Common myeloid progenitor, CD34-positive (primary cell): ENCODE results near the gene CAVIN3.
A peak's percentile ranks its signal among the peaks of the same experiment; 100 is the strongest.

ENCODE experiments used
- CTCF ChIA-PET: fragments of 350-600 bp; sonication (Branson Sonifier 250); formaldehyde crosslinking; loops from one replicate; lab custom pipeline; 2021; ENCODE audit warnings: antibody characterized with exemption; lab: Charles Lee
- POLR2A ChIA-PET: fragments of 350-600 bp; sonication (Branson Sonifier 250); formaldehyde crosslinking; loops from one replicate; lab custom pipeline; 2021; ENCODE audit warnings: antibody characterized with exemption; lab: Charles Lee
- DNase-seq, 3 donors: peaks; one replicate each; pipeline versions ENCODE4 v3.0.0 to v3.0.0-alpha.2; 2013
- H3K27ac ChIP-seq, 2 experiments: 1 replicate in 1 of 2; 2 replicates in 1 of 2; pipeline ENCODE4 v1.7.0; 2013; ENCODE audit warnings: inconsistent platforms in 2 of 2, low read length in 2 of 2, mild to moderate bottlenecking in 2 of 2, low read depth in 1 of 2, moderate library complexity in 1 of 2; ENCODE audit not compliant: severe bottlenecking in 2 of 2, insufficient read depth in 1 of 2, poor library complexity in 1 of 2
- H3K27me3 ChIP-seq, 5 experiments: replicated peaks in 2 of 5; 1 replicate in 3 of 5; 2 replicates in 2 of 5; pipeline versions ENCODE4 v1.6.1 to v1.7.0; 2013; ENCODE audit warnings: low read length in 4 of 5, mild to moderate bottlenecking in 2 of 5, moderate library complexity in 2 of 5, inconsistent platforms in 1 of 5; ENCODE audit not compliant: insufficient read depth in 5 of 5, control insufficient read depth in 4 of 5
- H3K36me3 ChIP-seq, 4 experiments: 1 replicate in 2 of 4; 2 replicates in 2 of 4; pipeline versions ENCODE4 v1.6.1 to v1.7.0; 2013; ENCODE audit warnings: low read length in 3 of 4, control low read depth in 1 of 4, mild to moderate bottlenecking in 1 of 4; ENCODE audit not compliant: control insufficient read depth in 4 of 4, insufficient read depth in 4 of 4
- H3K4me1 ChIP-seq, 4 experiments: 1 replicate in 3 of 4; 2 replicates in 1 of 4; pipeline versions ENCODE4 v1.6.1 to v1.7.1; 2013; ENCODE audit warnings: low read length in 3 of 4, mild to moderate bottlenecking in 3 of 4, control low read depth in 1 of 4, inconsistent platforms in 1 of 4, moderate library complexity in 1 of 4; ENCODE audit not compliant: control insufficient read depth in 4 of 4, insufficient read depth in 4 of 4; ENCODE audit errors: control extremely low read depth in 1 of 4
- H3K4me3 ChIP-seq, 7 experiments: 1 replicate in 4 of 7; 2 replicates in 3 of 7; pipeline versions ENCODE4 v1.5.1 to v1.7.0; 2013; ENCODE audit warnings: mild to moderate bottlenecking in 7 of 7, low read length in 6 of 7, moderate library complexity in 6 of 7, inconsistent platforms in 2 of 7, low read depth in 2 of 7, control low read depth in 1 of 7; ENCODE audit not compliant: insufficient read depth in 4 of 7, control insufficient read depth in 1 of 7; ENCODE audit errors: extremely low read depth in 1 of 7
- H3K9me3 ChIP-seq, 5 experiments: 1 replicate in 4 of 5; 2 replicates in 1 of 5; pipeline versions ENCODE4 v1.6.1 to v1.7.1; 2013; ENCODE audit warnings: low read length in 4 of 5, mild to moderate bottlenecking in 2 of 5, inconsistent platforms in 1 of 5, low read depth in 1 of 5, moderate library complexity in 1 of 5; ENCODE audit not compliant: control insufficient read depth in 4 of 5, insufficient read depth in 2 of 5; ENCODE audit errors: control extremely low read depth in 1 of 5
- WGBS: methylation state at CpG from one replicate; pipeline ENCODE4 v1.1.5; 2013; ENCODE audit not compliant: insufficient coverage; 5-methylcytosine and 5-hydroxymethylcytosine counted together

The CAVIN3 gene

DNA sequence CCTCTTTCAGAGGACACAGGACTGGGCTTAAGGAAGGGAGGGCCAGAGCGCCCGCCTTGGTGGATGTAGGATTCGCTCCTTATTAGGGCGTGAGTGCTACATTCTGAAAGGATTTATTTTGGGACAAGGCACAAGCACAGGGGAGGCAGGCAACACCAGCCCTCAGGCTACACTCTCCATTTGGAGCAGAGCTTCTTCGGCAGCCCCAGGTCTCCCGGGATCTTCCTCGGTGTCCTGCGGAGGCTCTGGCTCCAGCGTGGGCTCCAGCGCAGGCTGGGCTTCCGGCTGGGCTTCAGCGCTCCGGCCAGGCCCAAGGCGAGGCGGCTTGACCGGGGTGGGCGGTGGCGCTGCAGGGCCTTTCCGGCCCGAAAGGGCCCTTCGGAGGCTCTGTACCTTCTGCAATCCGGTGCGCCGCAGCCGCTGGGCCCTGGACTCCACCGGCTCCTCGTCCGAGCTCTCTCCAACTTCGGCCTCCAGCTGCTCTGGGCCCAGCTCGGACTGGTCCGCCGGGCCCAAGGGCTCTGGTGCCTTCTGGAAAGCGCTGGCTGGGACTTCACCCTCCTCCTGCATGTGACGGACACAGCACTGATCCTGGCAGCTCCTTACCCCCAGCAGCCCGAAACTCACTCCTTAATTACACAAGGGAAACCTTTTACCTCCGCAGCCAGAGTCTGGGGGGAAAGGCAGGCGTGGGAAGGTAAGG is 1.1 kb downstream of the CAVIN3 start:
- CTCF ChIA-PET, result interaction anchor here (0.6 to 7.5 kb wide), 4 partner anchors 28 to 1288 kb away, joined by 3 to 35 read pairs (median 4); no protein-coding TSS in a partner anchor
- no peak overlapping the region for H3K27ac ChIP-seq
- H3K4me1 ChIP-seq, result peaks cover 0 to 24% (median 16%) of the 10 kb centered on the region in 4 experiments
- H3K9me3 ChIP-seq, result no peaks in the 10 kb centered on the region
- POLR2A ChIA-PET, result no interaction called here
- H3K36me3 ChIP-seq, result no peaks in the 10 kb centered on the region
- H3K27me3 ChIP-seq, result peaks cover 21 to 59% (median 31%) of the 10 kb centered on the region in 5 experiments
- no peak for DNase-seq
- peak overlapping the region in 5 of 7 experiments; percentile 15 to 69 (median 63) for H3K4me3 ChIP-seq
- 22% methylated on average over 34 of the region's 37 CpGs for WGBS

DNA sequence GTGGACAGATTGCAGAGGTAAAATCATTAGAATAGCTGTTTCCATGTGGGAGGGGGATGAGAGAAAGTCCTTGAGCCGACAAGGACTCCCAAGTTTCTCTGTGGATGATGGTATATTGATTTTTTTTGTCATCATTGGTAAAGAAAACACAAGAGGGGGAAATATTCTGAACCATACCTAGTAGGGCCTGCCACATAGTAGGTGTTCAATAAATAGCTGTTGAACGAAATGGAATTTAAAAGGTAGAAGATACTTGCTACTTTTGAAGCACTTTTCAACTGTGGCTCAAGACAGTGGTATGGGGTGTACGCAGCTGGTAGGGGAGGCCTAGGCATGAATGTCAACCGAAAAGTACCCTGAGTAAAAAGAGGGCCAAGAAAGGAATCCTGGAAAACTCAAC is 2.1 kb downstream of the CAVIN3 start:
- Histone ChIP-seq H3K9me3 (no peaks in the 10 kb centered on the region), H3K27me3 (peaks cover 26 to 59% (median 31%) of the 10 kb centered on the region in 5 experiments), H3K4me1 (peaks cover 0 to 24% (median 16%) of the 10 kb centered on the region in 4 experiments), H3K36me3 (no peaks in the 10 kb centered on the region), H3K4me3 (no peak overlapping the region), H3K27ac (no peak overlapping the region)
- WGBS, result 100% methylated on average over 4 of the region's 4 CpGs
- CTCF ChIA-PET, result interaction anchor here (2.6 to 7.5 kb wide), 3 partner anchors 10 to 294 kb away, joined by 9 to 35 read pairs (median 11); no protein-coding TSS in a partner anchor
- POLR2A ChIA-PET, result no interaction called here
- no peak for DNase-seq

DNA sequence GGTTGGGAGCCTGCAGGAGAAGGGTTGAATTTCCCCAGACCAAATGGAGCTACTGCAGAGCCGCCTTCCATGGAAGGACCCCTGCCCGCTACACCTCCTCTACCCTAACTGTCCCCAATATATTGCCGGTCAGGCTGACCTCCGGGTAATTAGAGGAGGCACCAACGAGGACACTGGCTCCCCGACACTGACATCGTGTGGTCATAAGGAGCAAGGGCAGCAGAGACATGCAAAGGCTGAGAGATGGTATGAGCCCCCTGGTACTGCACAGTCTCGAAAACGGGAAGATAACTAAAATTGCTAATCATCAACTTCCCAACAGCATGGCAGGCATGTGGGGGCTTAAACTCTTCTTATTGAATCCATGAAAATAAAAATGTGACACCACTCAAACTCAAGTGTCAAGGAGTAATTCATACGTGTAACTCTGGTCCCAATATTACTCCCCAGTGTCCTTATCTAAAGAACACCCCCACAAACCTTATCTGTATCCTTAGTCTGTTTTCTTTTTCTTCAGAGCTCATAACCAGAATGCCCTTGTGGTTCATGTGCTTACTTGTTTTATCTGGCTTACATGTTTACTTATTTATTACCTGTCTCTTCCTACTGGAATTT is 4.4 kb downstream of the CAVIN3 start:
- no peaks in the 10 kb centered on the region for H3K9me3 ChIP-seq
- ChIA-PET CTCF (interaction anchor here (0.6 to 7.5 kb wide), 15 partner anchors 8 to 549 kb away, joined by 3 to 35 read pairs (median 4); no protein-coding TSS in a partner anchor), POLR2A (no interaction called here)
- no peaks in the 10 kb centered on the region for H3K36me3 ChIP-seq
- H3K4me1 ChIP-seq, result peaks cover 0 to 20% (median 16%) of the 10 kb centered on the region in 4 experiments
- no peak overlapping the region for H3K4me3 ChIP-seq
- H3K27me3 ChIP-seq, result peaks cover 24 to 45% (median 32%) of the 10 kb centered on the region in 5 experiments
- 9% methylated on average over 5 of the region's 10 CpGs for WGBS
- no peak overlapping the region for H3K27ac ChIP-seq
- DNase-seq, result peak; percentile 51 to 73 (median 73)

DNA sequence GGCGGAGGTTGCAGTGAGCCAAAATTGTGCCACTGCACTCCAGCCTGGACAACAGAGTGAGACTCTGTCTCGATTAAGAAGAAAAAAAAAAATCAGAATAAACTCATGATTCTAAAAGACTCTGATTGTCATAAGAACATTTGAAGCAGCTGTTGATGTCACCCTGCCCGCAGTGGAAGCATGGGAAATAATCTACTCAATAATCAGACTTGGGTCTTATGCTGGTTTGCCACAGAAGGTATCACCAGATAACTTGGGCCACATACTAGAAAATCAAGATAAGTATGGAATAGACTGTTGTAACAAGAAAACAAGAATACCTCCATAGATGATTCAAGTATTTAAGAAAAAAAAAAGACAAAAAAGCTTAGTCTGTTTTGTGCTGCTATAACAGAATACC is 8.2 kb downstream of the CAVIN3 start:
- CTCF ChIA-PET, result interaction anchor here (0.6 kb wide), 1 partner anchor 1203 kb away, joined by 4 read pairs; no protein-coding TSS in a partner anchor
- WGBS, result 82% methylated on average over 3 of the region's 3 CpGs
- no peaks in the 10 kb centered on the region for H3K9me3 ChIP-seq

DNA sequence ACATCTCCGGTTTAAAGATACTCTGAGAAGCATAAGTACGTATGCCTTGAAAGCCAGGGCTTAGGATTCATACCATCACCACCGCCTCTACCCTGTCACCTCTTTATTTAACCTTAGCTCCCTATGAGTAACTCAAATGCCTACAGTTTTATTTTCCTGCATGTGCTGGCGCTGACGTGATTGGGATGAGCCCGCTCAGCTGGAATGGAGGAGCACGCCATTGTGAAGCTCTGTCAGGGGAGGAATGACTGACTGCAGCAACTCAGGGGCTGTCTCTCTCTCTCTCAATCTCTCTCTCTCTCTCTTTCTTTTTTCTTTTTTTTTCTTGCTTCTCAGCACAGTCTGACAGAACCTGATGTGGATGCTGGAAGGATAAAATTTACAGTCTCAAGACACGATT is 12.4 kb downstream of the CAVIN3 start:
- no peaks in the 10 kb centered on the region for H3K36me3 ChIP-seq
- H3K9me3 ChIP-seq, result no peaks in the 10 kb centered on the region
- POLR2A ChIA-PET, result no interaction called here
- no peak overlapping the region for H3K27ac ChIP-seq
- 85% methylated on average over 6 of the region's 8 CpGs for WGBS
- H3K4me3 ChIP-seq, result no peak overlapping the region
- no peak for DNase-seq
- H3K27me3 ChIP-seq, result peaks cover 0 to 24% (median 10%) of the 10 kb centered on the region in 5 experiments
- CTCF ChIA-PET, result interaction anchor here (0.9 to 2.6 kb wide), 2 partner anchors 9 to 19 kb away, joined by 3 to 11 read pairs; no protein-coding TSS in a partner anchor
- H3K4me1 ChIP-seq, result no peaks in the 10 kb centered on the region

More for the DNA sequence above, 8.2 kb downstream of the CAVIN3 start:
- Histone ChIP-seq H3K4me1 (no peaks in the 10 kb centered on the region), H3K27ac (no peak overlapping the region), H3K4me3 (no peak overlapping the region), H3K27me3 (peaks cover 5 to 22% (median 13%) of the 10 kb centered on the region in 5 experiments), H3K36me3 (no peaks in the 10 kb centered on the region)
- POLR2A ChIA-PET, result no interaction called here
- no peak for DNase-seq

DNA sequence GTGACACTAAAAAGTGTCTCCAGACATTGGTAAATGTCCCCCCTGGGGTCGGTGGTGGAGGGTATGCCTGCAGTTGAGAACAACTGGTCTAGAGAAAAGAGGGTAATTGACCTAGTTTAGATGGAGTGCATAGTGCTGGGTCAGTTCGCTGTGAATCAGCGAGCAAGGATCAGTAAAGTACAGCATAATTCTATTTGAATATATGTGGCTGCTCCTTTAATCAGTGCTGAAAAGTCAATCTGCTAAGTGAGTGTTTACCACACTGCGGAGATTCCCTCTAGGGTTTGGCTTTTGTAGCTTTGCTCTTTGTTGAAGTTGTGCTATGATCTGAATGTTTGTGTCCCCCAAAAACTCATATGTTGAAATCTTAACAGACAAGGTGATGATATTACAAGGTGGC is 15.0 kb downstream of the CAVIN3 start:
- CTCF ChIA-PET, result interaction anchor here (1.1 to 1.3 kb wide), 2 partner anchors 10 to 129 kb away, joined by 3 read pairs; no protein-coding TSS in a partner anchor
- DNase-seq, result no peak
- 90% methylated on average over 3 of the region's 4 CpGs for WGBS
- Histone ChIP-seq H3K27ac (no peak overlapping the region), H3K9me3 (no peaks in the 10 kb centered on the region), H3K36me3 (no peaks in the 10 kb centered on the region), H3K27me3 (peaks cover 0 to 15% (median 8%) of the 10 kb centered on the region in 5 experiments), H3K4me1 (no peaks in the 10 kb centered on the region), H3K4me3 (no peak overlapping the region)
- POLR2A ChIA-PET, result no interaction called here
